SU-DHL-6 (cell line): Measurements from ENCODE around the gene DPY19L1.
"Not testable (repeated sequence)": the region's sequence is repeated elsewhere in the genome, so short reads cannot be mapped to it uniquely, and the experiment has no call there.

Source experiments
- H2AFZ ChIP-seq: fragments of 200-600 bp; sonication (generic); 2 replicates; pipeline ENCODE4 v1.6.1; 2014; ENCODE audit warnings: low read depth, mild to moderate bottlenecking, moderate library complexity, mixed read lengths, antibody characterized with exemption, low read length; ENCODE audit not compliant: severe bottlenecking
- H3F3A ChIP-seq: fragments of 200-600 bp; shearing (Covaris generic); 2 replicates; pipeline ENCODE4 v1.6.0; 2016; ENCODE audit warnings: antibody characterized with exemption, mild to moderate bottlenecking; ENCODE audit not compliant: insufficient read depth
- H3K27ac ChIP-seq: fragments of 200-600 bp; sonication (generic); 2 replicates; pipeline ENCODE4 v1.5.1; 2016; ENCODE audit warnings: low read depth, mild to moderate bottlenecking, low read length, moderate library complexity, mixed read lengths
- H3K27me3 ChIP-seq: fragments of 200-600 bp; sonication (generic), shearing (Covaris generic); 2 replicates; pipeline ENCODE4 v1.6.0; 2014; ENCODE audit warnings: mild to moderate bottlenecking, low read length
- H3K36me3 ChIP-seq: fragments of 200-600 bp; sonication (generic); 2 replicates; pipeline ENCODE4 v1.6.1; 2014; ENCODE audit warnings: mild to moderate bottlenecking, low read length, mixed read lengths
- H3K4me2 ChIP-seq: fragments of 300-600, 200-600 bp; shearing (Covaris generic), sonication (generic); 2 replicates; pipeline ENCODE4 v1.6.0; 2014; ENCODE audit warnings: low read length, low read depth, mild to moderate bottlenecking; ENCODE audit not compliant: poor library complexity, severe bottlenecking
- H3K4me3 ChIP-seq: fragments of 200-600 bp; sonication (generic); 2 replicates; pipeline ENCODE4 v1.5.1; 2014; ENCODE audit warnings: antibody characterized with exemption, low read length, mild to moderate bottlenecking, mixed read lengths; ENCODE audit not compliant: insufficient read depth, poor library complexity, severe bottlenecking
- H3K79me2 ChIP-seq: fragments of 200-600 bp; sonication (generic); 2 replicates; pipeline ENCODE4 v1.6.1; 2014; ENCODE audit warnings: mild to moderate bottlenecking, low read length, moderate library complexity; ENCODE audit not compliant: insufficient read depth
- H3K9ac ChIP-seq: fragments of 200-600 bp; sonication (generic); 2 replicates; pipeline ENCODE4 v1.7.0; 2014; ENCODE audit warnings: mild to moderate bottlenecking, low read length
- H3K9me2 ChIP-seq: fragments of 200-600 bp; sonication (generic); replicated peaks from 2 replicates; pipeline ENCODE4 v1.6.1; 2014; ENCODE audit warnings: low read length; ENCODE audit not compliant: insufficient read depth
- H3K9me3 ChIP-seq: fragments of 200-600 bp; sonication (generic); 2 replicates; pipeline ENCODE4 v1.6.1; 2014; ENCODE audit warnings: low read length, mixed read lengths; ENCODE audit not compliant: insufficient read depth
- H4K20me1 ChIP-seq: fragments of 200-600 bp; sonication (generic); 2 replicates; pipeline ENCODE4 v1.6.1; 2014; ENCODE audit warnings: low read depth, mild to moderate bottlenecking, antibody characterized with exemption, low read length, moderate library complexity, mixed read lengths
- EZH2phosphoT487 ChIP-seq: fragments of 200-600 bp; sonication (generic), shearing (Covaris generic); conservative IDR thresholded peaks from 2 replicates; pipeline ENCODE4 v1.6.1; 2018; ENCODE audit warnings: mild to moderate bottlenecking, antibody characterized with exemption, low read length, moderate library complexity, mixed read lengths
- TF ChIP-seq, protein P1 (sequence below): fragments of 200-600 bp; sonication (generic); IDR thresholded peaks from one replicate; pipeline ENCODE4 v1.5.1; 2017; ENCODE audit warnings: antibody characterized with exemption, mild to moderate bottlenecking, low read length, moderate library complexity; ENCODE audit not compliant: insufficient read depth, poor library complexity, severe bottlenecking

Gene DPY19L1

GRCh38 chr7:34895202-34895601 lies 142.1 kb downstream of the DPY19L1 start:
- H3K4me2 ChIP-seq, result no peak overlapping the region
- TF ChIP-seq, protein P1, sequence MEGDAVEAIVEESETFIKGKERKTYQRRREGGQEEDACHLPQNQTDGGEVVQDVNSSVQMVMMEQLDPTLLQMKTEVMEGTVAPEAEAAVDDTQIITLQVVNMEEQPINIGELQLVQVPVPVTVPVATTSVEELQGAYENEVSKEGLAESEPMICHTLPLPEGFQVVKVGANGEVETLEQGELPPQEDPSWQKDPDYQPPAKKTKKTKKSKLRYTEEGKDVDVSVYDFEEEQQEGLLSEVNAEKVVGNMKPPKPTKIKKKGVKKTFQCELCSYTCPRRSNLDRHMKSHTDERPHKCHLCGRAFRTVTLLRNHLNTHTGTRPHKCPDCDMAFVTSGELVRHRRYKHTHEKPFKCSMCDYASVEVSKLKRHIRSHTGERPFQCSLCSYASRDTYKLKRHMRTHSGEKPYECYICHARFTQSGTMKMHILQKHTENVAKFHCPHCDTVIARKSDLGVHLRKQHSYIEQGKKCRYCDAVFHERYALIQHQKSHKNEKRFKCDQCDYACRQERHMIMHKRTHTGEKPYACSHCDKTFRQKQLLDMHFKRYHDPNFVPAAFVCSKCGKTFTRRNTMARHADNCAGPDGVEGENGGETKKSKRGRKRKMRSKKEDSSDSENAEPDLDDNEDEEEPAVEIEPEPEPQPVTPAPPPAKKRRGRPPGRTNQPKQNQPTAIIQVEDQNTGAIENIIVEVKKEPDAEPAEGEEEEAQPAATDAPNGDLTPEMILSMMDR, result no peak
- TF ChIP-seq EZH2phosphoT487, result no peak
- H3K36me3 ChIP-seq, result no peaks in the 10 kb centered on the region
- H3K79me2 ChIP-seq, result no peaks in the 10 kb centered on the region
- no peak overlapping the region for H3K4me3 ChIP-seq
- no peaks in the 10 kb centered on the region for H3K9me2 ChIP-seq
- H4K20me1 ChIP-seq, result no peaks in the 10 kb centered on the region
- no peak overlapping the region for H3K27ac ChIP-seq
- no peak overlapping the region for H2AFZ ChIP-seq
- H3K9ac ChIP-seq, result no peak overlapping the region
- H3K9me3 ChIP-seq, result peaks cover 17% of the 10 kb centered on the region; the same call in 1 of the 2 replicates
- no peaks in the 10 kb centered on the region for H3K27me3 ChIP-seq
- H3F3A ChIP-seq, result no peaks in the 10 kb centered on the region

DNA sequence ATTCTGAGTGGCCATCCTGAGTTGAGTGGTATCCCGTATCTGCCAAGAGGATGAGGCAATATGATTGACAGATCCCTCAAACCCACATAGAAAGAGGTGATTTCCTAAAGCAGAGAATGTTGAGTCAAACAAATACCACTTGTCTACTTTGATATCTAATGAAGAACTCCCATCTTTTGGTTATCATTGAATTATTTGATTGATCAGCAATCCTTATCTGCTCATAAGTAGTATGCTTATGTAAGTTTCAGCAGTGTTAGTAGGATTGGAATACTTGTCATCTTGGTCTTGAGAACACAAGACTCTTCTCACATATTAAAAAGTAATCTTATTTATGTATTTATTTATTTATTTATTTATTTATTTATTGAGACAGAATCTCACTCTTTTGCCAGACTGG lies 147.3 kb downstream of the DPY19L1 start:
- Histone ChIP-seq H3K27me3 (no peaks in the 10 kb centered on the region), H3K9ac (no peak overlapping the region), H3K4me3 (no peak overlapping the region), H3F3A (no peaks in the 10 kb centered on the region), H3K4me2 (no peak overlapping the region), H2AFZ (no peak overlapping the region), H3K9me3 (0 out of 2 replicates have a peak, but pooled peaks cover 6% of the 10 kb centered on the region), H3K36me3 (no peaks in the 10 kb centered on the region), H4K20me1 (no peaks in the 10 kb centered on the region), H3K79me2 (no peaks in the 10 kb centered on the region), H3K27ac (no peak overlapping the region), H3K9me2 (no peaks in the 10 kb centered on the region)
- TF ChIP-seq, protein P1, result no peak
- no peak for TF ChIP-seq EZH2phosphoT487

- no peaks in the 10 kb centered on the region for H4K20me1 ChIP-seq
These were observed 150.4 kb downstream of the DPY19L1 start for GRCh38 chr7:34886856-34887255.

DNA sequence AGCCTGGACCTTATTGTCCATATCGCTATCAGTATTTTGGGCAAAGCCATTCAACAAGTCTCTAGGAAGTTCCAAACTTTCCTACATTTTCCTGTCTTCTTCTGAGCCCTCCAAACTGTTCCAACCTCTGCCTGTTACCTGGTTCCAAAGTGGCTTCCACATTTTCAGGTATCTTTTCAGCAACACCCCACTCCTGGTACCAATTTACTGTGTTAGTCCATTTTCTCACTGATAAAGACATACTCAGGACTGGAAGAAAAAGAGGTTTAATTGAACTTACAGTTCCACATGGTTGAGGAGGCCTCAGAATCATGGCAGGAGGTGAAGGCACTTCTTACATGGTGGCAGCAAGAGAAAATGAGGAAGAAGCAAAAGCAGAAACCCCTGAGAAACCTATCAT lies 153.4 kb downstream of the DPY19L1 start:
- H3K9me3 ChIP-seq, result not testable (repeated sequence)

More at GRCh38 chr7:34886856-34887255, 150.4 kb downstream of the DPY19L1 start:
- no peaks in the 10 kb centered on the region for H3K79me2 ChIP-seq
- no peaks in the 10 kb centered on the region for H3K9me3 ChIP-seq
- H3K27me3 ChIP-seq, result no peaks in the 10 kb centered on the region
- H3K9ac ChIP-seq, result no peak overlapping the region
- no peak overlapping the region for H3K27ac ChIP-seq
- no peaks in the 10 kb centered on the region for H3K36me3 ChIP-seq
- H3F3A ChIP-seq, result no peaks in the 10 kb centered on the region
- no peak overlapping the region for H3K4me2 ChIP-seq
- H3K9me2 ChIP-seq, result no peaks in the 10 kb centered on the region
- TF ChIP-seq, protein P1, result no peak
- TF ChIP-seq EZH2phosphoT487, result no peak
- no peak overlapping the region for H2AFZ ChIP-seq
- H3K4me3 ChIP-seq, result no peak overlapping the region

More for the DNA sequence above, 153.4 kb downstream of the DPY19L1 start:
- H2AFZ ChIP-seq, H3K4me3 ChIP-seq, H3K36me3 ChIP-seq, H3K27me3 ChIP-seq, H3K9me2 ChIP-seq, H3F3A ChIP-seq, H3K79me2 ChIP-seq, H3K9ac ChIP-seq, H4K20me1 ChIP-seq, H3K27ac ChIP-seq, H3K4me2 ChIP-seq: not testable (repeated sequence)
